Neural progenitor cell (in vitro differentiated cells): ENCODE results near the gene ANG.

ENCODE experiments used
- CTCF ChIP-seq: fragments of 200-600 bp; sonication (generic); IDR thresholded peaks from 2 replicates; pipeline ENCODE4 v1.5.1; 2017; ENCODE audit warnings: antibody characterized with exemption, mild to moderate bottlenecking
- EZH2 ChIP-seq: fragments of 200-600 bp; sonication (generic); IDR thresholded peaks from 2 replicates; pipeline ENCODE4 v1.6.1; 2017; ENCODE audit warnings: antibody characterized with exemption, mild to moderate bottlenecking, moderate library complexity
- EZH2phosphoT487 ChIP-seq: fragments of 200-600 bp; sonication (generic); IDR thresholded peaks from 2 replicates; pipeline ENCODE4 v1.6.1; 2017; ENCODE audit warnings: antibody characterized with exemption

GRCh38 chr14:20655851-20656250 lies 32.7 kb upstream of the ANG start:
- no peak for TF ChIP-seq CTCF
- no peak for TF ChIP-seq EZH2
- no peak for TF ChIP-seq EZH2phosphoT487
